Stimulated activated CD8-positive, alpha-beta memory T cell treated with anti-CD3 and anti-CD28 coated beads, Interleukin-7, amount 100 ng/mL, for 24 hours (primary cell): ENCODE results near the gene MDH1.

Experiments
- DNase-seq: peaks from one replicate; pipeline ENCODE4 v3.0.0-alpha.2; 2020; ENCODE audit warnings: low read depth

Gene MDH1

DNA sequence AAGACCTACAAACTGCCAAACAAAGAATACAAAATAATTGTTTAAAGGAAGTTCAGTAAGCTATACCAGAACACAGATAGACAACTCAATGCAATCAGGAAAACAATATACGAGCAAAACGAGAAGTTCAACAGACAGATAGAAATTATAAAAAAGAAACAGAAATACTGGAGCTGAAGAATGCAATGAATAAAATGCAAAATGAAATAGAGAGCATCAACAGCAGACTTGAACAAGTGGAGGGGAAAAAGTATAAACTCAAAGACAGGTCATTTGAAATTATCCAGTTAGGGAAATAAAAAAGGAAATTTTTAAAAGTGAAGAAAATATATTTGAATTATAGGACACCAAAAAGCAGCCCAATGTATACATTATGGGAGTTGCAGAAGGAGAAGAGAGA, 43.6 kb downstream of the MDH1 start:
- DNase-seq = no peak

DNA sequence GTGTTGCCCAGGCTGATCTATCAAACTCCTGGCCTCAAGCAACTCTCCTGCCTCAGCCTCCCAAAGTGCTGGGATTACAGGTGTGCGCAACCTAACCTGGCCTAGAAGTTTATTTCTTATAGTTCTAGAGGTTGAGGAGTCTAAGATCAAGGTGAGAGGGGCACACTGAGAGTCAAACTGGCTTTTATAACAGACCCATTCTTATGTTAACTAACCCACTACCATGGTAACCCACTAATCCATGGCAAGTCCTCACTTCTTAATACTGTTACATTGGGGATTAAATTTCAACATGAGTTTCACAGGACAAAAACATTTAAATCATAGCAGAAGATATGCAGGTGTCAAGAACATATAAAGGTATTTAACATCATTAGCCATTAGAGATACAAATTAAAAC, 50.6 kb downstream of the MDH1 start:
- DNase-seq = no peak

DNA sequence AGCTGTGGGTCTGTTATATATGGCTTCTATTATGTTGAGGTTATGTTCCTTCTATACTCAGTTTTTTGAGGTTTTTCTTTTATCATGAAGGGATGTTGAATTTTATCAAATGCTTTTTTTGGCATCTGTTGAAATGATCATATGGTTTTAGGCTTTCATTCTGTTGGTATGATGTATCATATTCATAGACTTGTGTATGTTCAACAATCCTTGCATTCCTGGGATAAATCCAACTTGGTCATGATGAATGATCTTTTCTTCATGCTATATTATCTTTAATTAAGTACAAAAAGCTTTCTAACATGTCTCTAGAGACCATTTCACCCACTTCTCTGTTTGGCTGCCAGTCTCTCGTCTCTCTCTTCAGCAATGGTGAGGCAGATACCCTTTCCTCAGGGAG, 54.2 kb downstream of the MDH1 start:
- no peak for DNase-seq

DNA sequence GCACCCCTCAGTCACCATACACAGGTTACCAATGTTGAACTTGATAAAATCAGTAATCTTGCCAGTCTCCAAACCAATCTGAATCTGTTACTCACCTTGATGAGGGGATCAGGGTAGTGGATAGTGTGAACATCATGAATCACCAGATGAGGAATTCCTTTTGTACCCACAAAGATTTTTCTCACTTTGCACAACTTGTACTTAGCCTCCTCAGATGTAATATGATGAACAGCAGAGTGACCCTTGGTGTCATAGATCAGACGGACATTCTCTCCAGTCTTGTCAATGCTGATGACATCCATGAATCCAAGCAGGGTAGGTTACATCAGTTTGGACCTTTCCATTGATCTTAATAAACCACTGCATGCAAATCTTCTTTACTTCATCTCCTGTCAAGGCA, 54.7 kb downstream of the MDH1 start:
- DNase-seq = no peak

DNA sequence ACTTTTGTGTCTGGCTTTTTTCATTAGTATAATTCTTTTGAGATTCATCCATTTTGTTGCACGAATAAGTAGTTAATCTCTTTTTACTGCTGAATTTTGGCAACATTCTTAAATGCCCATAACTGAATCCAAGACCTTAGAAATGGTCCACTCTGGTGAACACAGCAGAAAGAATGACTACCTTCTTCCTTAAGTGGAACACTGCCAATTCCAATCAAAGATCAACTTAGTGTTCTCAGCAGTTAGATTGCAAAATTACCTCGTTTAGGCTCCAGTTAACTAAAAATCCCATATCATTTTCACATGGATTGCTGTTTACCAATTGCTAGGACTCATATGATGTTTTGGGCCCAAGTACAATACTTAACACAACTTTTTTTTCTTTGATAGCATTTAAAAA, 59.9 kb downstream of the MDH1 start:
- DNase-seq = no peak

DNA sequence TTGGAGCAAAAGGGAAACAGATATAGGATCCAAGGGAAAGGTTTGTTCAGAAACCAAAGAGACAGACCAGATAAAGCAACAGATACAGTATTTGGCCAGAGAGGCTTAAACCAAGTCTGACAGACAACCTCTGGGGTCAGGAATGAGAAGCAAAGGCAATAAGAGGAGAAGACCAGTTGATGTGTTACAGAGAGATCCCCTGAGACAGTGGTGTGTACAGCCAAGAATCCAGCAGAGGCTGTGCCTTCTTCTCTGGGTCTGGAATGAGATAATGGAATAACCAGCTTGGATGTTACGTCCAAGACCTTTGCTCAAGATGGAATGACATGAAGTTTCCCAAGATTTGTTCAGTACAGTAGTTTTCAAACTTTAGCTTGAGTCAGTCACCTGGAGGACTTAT, 61.1 kb downstream of the MDH1 start:
- DNase-seq = no peak

DNA sequence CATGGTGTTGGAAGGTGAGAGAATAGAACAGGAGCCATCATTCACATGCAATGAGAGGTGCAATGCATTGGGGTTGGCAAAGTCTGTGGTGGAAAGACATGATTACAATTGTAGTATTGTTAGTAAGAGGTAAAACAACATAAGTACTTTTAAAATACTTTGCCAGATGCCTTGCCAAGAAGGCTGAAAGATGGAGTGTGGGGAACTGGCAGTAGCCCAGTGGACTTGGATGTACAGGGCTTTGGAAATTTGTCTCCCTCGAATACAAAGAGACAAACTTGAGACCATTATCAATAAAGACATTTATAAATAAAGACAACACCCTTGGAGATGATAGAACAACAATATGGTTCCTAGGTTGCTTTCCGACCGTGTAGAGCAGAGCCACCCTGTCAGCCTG, 62.0 kb downstream of the MDH1 start:
- DNase-seq = no peak

DNA sequence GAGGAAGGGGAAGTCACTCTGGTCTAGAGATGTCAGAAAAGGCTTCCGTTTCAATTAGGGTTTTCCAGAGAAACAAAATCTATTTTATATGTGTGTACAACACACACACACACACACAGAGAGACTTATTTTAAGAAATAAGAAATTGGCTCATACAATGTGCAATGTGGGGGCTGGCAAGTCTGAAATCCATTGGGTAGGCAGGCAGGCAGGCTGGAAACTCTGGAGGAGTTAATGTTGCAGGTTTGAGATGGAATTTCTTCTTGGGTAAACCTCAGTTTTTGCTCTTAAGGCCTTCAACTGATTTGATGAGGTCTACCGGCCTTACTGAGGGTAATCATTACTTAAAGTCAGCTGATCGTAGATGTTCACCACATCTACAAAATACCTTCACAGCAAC, 62.6 kb downstream of the MDH1 start:
- no peak for DNase-seq

DNA sequence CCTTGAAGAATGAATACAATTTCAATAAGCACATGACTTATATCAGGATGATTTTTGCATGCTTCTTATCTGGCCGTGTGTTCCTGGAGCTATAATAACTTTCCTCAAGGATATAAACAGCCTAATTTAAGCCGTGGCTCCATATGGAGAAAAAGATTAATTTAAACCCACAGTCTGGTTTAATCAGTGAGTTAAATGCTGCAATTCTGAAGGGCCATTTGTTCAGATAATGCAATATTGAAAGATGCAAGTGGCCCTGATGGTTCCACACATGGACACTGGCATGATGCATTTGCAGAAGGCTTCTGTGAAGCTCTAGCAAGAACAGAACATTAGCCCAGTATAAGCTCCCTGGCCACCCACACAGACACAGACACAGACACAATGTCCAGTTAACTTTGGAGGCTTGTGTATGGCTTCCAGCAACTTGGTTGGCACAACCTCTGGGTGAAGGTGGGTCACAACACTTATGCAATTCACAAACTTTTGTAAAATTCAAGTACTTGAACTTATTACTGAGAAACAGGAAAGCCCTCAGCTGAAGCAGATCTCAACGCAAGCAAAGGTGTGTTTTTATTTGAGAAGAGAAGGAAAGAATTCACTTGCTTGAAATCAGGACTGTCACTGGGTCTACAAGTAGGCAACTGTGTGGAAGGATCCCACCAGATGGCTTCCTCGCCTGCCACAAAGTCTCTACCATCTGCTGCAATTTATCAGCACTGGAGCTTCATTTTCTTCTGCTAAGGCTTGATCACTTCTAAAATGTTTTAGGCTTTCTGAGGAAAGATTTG, 63.3 kb downstream of the MDH1 start:
- DNase-seq = no peak

DNA sequence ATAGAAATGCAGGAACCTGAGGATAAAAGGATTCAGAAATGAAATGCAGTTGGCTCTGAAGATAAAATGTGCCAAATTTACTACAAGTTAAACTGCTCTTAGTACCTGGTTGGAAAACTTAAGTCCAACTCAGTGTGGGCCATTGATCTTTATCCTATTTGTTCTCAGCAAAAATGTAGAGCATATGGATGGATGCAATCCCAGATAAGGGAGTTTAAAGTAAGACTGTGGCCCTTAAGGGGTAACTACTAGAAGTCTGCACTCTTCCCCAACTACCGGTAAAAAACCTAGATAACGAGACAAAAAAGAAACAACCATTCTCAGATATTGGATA, 63.9 kb downstream of the MDH1 start:
- no peak for DNase-seq

DNA sequence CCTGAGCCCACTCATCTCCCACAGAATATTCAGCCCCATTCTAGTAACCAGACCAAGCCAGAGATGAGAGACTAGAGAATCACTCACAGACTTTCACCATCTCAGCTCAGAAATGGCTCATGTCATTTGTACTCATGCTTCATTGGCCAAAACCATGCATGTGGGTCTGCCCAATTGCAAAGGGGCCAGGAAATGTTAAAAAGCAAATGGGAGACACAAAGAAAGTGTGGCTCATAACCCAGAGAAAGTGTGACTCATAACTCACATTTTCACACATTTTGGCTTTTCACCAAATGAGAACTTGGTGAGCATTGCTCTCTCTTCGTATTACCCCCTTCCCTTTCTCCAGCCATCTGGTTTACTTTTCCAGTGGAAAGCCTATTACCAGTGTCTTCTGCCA, 66.2 kb downstream of the MDH1 start:
- DNase-seq = no peak
